H1 (cell line): ENCODE results near the gene FNIP2. TPM values are rescaled to one million over a fixed set of nuclear protein-coding genes. Genes with fewer than 3 reads are reported as not detected.

Source experiments
- CTCF ChIA-PET: fragments of 300-600 bp; sonication (Branson Sonifier 250); formaldehyde crosslinking; loops from one replicate; lab custom pipeline; 2021; ENCODE audit not compliant: partially characterized antibody; lab: Charles Lee
- POLR2A ChIA-PET: fragments of 300-600 bp; sonication (Branson Sonifier 250); formaldehyde crosslinking; loops from one replicate; lab custom pipeline; 2021; ENCODE audit warnings: inconsistent platforms; ENCODE audit not compliant: partially characterized antibody; lab: Charles Lee
- DNase-seq, 2 experiments: peaks; one replicate each; pipeline versions ENCODE4 v3.0.0 to v3.0.0-alpha.2; 2010 to 2022; ENCODE audit warnings: low spot score in 2 of 2, low read depth in 1 of 2, mixed read lengths in 1 of 2
- FAIRE-seq: peaks from 2 replicates; lab custom pipeline; 2011; peaks lifted over from hg19 to GRCh38; lab: Jason Lieb, UNC
- H2AFZ ChIP-seq: 2 replicates; pipeline ENCODE4 v1.8.1; 2012; ENCODE audit warnings: low read length, inconsistent platforms
- H2AK5ac ChIP-seq: 2 replicates; pipeline ENCODE4 v1.6.1; 2013; ENCODE audit warnings: low read depth, low read length
- H2BK120ac ChIP-seq: replicated peaks from 2 replicates; pipeline ENCODE3; 2013; ENCODE audit warnings: low read depth, low read length, inconsistent platforms
- H2BK12ac ChIP-seq: 2 replicates; pipeline ENCODE4 v1.6.1; 2013; ENCODE audit warnings: low read depth, low read length
- H2BK15ac ChIP-seq: 2 replicates; pipeline ENCODE4 v1.6.1; 2013; ENCODE audit warnings: low read length
- H2BK20ac ChIP-seq: 2 replicates; pipeline ENCODE4 v1.6.1; 2013; ENCODE audit warnings: low read length
- H2BK5ac ChIP-seq: 2 replicates; pipeline ENCODE4 v1.6.1; 2013; ENCODE audit warnings: low read depth, low read length
- H3K14ac ChIP-seq: 2 replicates; pipeline ENCODE4 v1.6.1; 2013; ENCODE audit warnings: inconsistent platforms; ENCODE audit not compliant: insufficient read length
- H3K18ac ChIP-seq: 2 replicates; pipeline ENCODE4 v1.6.1; 2013; ENCODE audit warnings: low read length; ENCODE audit errors: extremely low read depth
- H3K23ac ChIP-seq: 2 replicates; pipeline ENCODE4 v1.6.1; 2013; ENCODE audit warnings: inconsistent platforms; ENCODE audit not compliant: insufficient read length
- H3K23me2 ChIP-seq: 2 replicates; pipeline ENCODE4 v1.6.1; 2013; ENCODE audit warnings: low read depth, low read length
- H3K27ac ChIP-seq: 2 replicates; pipeline ENCODE4 v1.6.1; 2011; ENCODE audit warnings: low read depth, low read length, inconsistent platforms
- H3K27me3 ChIP-seq, 4 experiments: replicated peaks in 1 of 4; 1 replicate in 1 of 4; 2 replicates in 3 of 4; pipeline versions ENCODE4 v1.6.1 to v1.8.1; 2011 to 2013; ENCODE audit warnings: low read length in 3 of 4, mild to moderate bottlenecking in 3 of 4, inconsistent platforms in 2 of 4, mixed read lengths in 2 of 4, moderate library complexity in 1 of 4; ENCODE audit not compliant: control insufficient read depth in 3 of 4, insufficient read depth in 3 of 4; ENCODE audit errors: extremely low read depth in 1 of 4
- H3K36me3 ChIP-seq, 4 experiments: 2 replicates each; pipeline versions ENCODE4 v1.6.1 to v1.8.1; 2011 to 2013; ENCODE audit warnings: mild to moderate bottlenecking in 4 of 4, low read length in 3 of 4, moderate library complexity in 2 of 4, control low read depth in 1 of 4, inconsistent platforms in 1 of 4; ENCODE audit not compliant: insufficient read depth in 4 of 4, control insufficient read depth in 2 of 4
- H3K4ac ChIP-seq: replicated peaks from 2 replicates; pipeline ENCODE3; 2013; ENCODE audit warnings: low read length, low read depth, mixed read lengths, inconsistent platforms; ENCODE audit not compliant: insufficient read length
- H3K4me1 ChIP-seq, 4 experiments: replicated peaks in 1 of 4; 1 replicate in 1 of 4; 2 replicates in 3 of 4; pipeline versions ENCODE4 v1.6.1 to v1.8.1; 2011 to 2013; ENCODE audit warnings: low read length in 3 of 4, inconsistent platforms in 2 of 4, mixed read lengths in 1 of 4; ENCODE audit not compliant: insufficient read depth in 4 of 4, control insufficient read depth in 3 of 4
- H3K4me2 ChIP-seq, 2 experiments: 2 replicates each; pipeline versions ENCODE4 v1.6.1 to v1.8.1; 2011 to 2013; ENCODE audit warnings: low read depth in 2 of 2, low read length in 2 of 2, control low read depth in 1 of 2, inconsistent platforms in 1 of 2, mild to moderate bottlenecking in 1 of 2; ENCODE audit not compliant: insufficient read depth in 1 of 2
- H3K4me3 ChIP-seq, 4 experiments: fragments of 200-600, 300-600 bp in 1 of 4; sonication (generic), shearing (Covaris generic), sonication (Bioruptor Twin) in 1 of 4; 2 replicates each; pipeline versions ENCODE4 v1.5.1 to v1.8.1; 2011 to 2016; ENCODE audit warnings: low read length in 4 of 4, low read depth in 3 of 4, control low read depth in 2 of 4, inconsistent platforms in 2 of 4, mild to moderate bottlenecking in 2 of 4, mixed read lengths in 1 of 4, moderate library complexity in 1 of 4; ENCODE audit not compliant: insufficient read depth in 2 of 4; ENCODE audit errors: extremely low read depth in 1 of 4
- H3K56ac ChIP-seq: replicated peaks from 2 replicates; pipeline ENCODE3; 2013; ENCODE audit warnings: low read depth, mild to moderate bottlenecking, mixed read lengths, low read length, inconsistent platforms; ENCODE audit not compliant: insufficient read length
- H3K79me1 ChIP-seq: 2 replicates; pipeline ENCODE4 v1.6.1; 2013; ENCODE audit warnings: low read depth, low read length, control low read depth
- H3K79me2 ChIP-seq, 2 experiments: 2 replicates each; pipeline versions ENCODE4 v1.6.1 to v1.8.1; 2012 to 2013; ENCODE audit warnings: low read length in 2 of 2, mild to moderate bottlenecking in 2 of 2, inconsistent platforms in 1 of 2; ENCODE audit not compliant: insufficient read depth in 2 of 2, control insufficient read depth in 1 of 2
- H3K9ac ChIP-seq, 4 experiments: replicated peaks in 1 of 4; 1 replicate in 1 of 4; 2 replicates in 3 of 4; pipeline versions ENCODE4 v1.6.1 to v1.8.1; 2011 to 2013; ENCODE audit warnings: low read depth in 3 of 4, low read length in 3 of 4, control low read depth in 2 of 4, mild to moderate bottlenecking in 2 of 4, moderate library complexity in 2 of 4, inconsistent platforms in 1 of 4; ENCODE audit errors: extremely low read depth in 1 of 4
- H3K9me3 ChIP-seq, 2 experiments: 2 replicates each; pipeline versions ENCODE4 v1.6.1 to v1.8.1; 2012 to 2013; ENCODE audit warnings: mild to moderate bottlenecking in 2 of 2, moderate library complexity in 2 of 2, control low read depth in 1 of 2, inconsistent platforms in 1 of 2, low read depth in 1 of 2, low read length in 1 of 2, mixed read lengths in 1 of 2; ENCODE audit not compliant: insufficient read depth in 2 of 2
- H4K20me1 ChIP-seq, 2 experiments: replicated peaks in 1 of 2; 2 replicates each; pipeline versions ENCODE3 to v1.8.1; 2011 to 2013; ENCODE audit warnings: inconsistent platforms in 2 of 2, low read length in 2 of 2, mild to moderate bottlenecking in 1 of 2; ENCODE audit not compliant: insufficient read depth in 2 of 2, control insufficient read depth in 1 of 2
- H4K5ac ChIP-seq: 2 replicates; pipeline ENCODE4 v1.6.1; 2013; ENCODE audit warnings: low read length, low read depth, mixed read lengths, inconsistent platforms; ENCODE audit not compliant: insufficient read length
- H4K8ac ChIP-seq: 2 replicates; pipeline ENCODE4 v1.8.0; 2013; ENCODE audit warnings: mild to moderate bottlenecking, moderate library complexity, low read length, inconsistent platforms; ENCODE audit not compliant: insufficient read depth; ENCODE audit errors: extremely low read depth
- H4K91ac ChIP-seq: replicated peaks from 2 replicates; pipeline ENCODE3; 2013; ENCODE audit warnings: low read length, mixed read lengths, inconsistent platforms; ENCODE audit not compliant: insufficient read length
- KDM5A ChIP-seq: fragments of 200-600 bp; IDR thresholded peaks from 2 replicates; pipeline ENCODE4 v1.7.1; 2012; ENCODE audit warnings: mild to moderate bottlenecking, low read length, inconsistent platforms, mixed read lengths
- TEAD4 ChIP-seq: IDR thresholded peaks from 2 replicates; pipeline ENCODE4 v1.6.1; 2012; ENCODE audit warnings: low read depth, low read length, inconsistent platforms, mixed read lengths
- WGBS, 2 experiments: shearing (Covaris generic) in 1 of 2; methylation state at CpG; one replicate each; pipeline versions ENCODE4 v1.1.6 to v1.1.7; 2013 to 2015; ENCODE audit warnings: low lambda C conversion rate in 2 of 2, mixed read lengths in 2 of 2, inconsistent platforms in 1 of 2, low coverage in 1 of 2, missing lambda C conversion rate in 1 of 2; ENCODE audit not compliant: insufficient replicate concordance in 2 of 2, insufficient coverage in 1 of 2, insufficient read length in 1 of 2; ENCODE audit errors: extremely low coverage in 1 of 2, missing lambda C conversion rate in 1 of 2; 5-methylcytosine and 5-hydroxymethylcytosine counted together
- polyA plus RNA-seq, 7 experiments: library from polyadenylated mRNA; depleted of rRNA in 3 of 7; stranded (reverse) in 5 of 7; unstranded in 2 of 7; fragments of >200 nt in 5 of 7; fragments of 200-250 nt in 2 of 7; gene quantifications; 1 replicate in 5 of 7; 2 replicates in 1 of 7; 4 replicates in 1 of 7; pipeline versions ENCODE4 v1.2.1 to v1.2.3, GENCODE V29; 2011 to 2013; ENCODE audit warnings: missing spikeins in 2 of 7, mixed read lengths in 2 of 7
- total RNA-seq: library from RNA; stranded (reverse); fragmentation: NEBNext Ultra II Directional; extraction: Animal tissue kit (Norgen Biotek cat#: 25700); gene quantifications from 2 replicates; pipeline ENCODE4 v1.2.1, GENCODE V29; 2021

The FNIP2 gene
- total and polyA plus RNA-seq, 2 of the 8 experiments (the other 6 are each of a cell fraction or from before 2014, with no cell fraction given) = 4.0 to 13.0 TPM

DNA sequence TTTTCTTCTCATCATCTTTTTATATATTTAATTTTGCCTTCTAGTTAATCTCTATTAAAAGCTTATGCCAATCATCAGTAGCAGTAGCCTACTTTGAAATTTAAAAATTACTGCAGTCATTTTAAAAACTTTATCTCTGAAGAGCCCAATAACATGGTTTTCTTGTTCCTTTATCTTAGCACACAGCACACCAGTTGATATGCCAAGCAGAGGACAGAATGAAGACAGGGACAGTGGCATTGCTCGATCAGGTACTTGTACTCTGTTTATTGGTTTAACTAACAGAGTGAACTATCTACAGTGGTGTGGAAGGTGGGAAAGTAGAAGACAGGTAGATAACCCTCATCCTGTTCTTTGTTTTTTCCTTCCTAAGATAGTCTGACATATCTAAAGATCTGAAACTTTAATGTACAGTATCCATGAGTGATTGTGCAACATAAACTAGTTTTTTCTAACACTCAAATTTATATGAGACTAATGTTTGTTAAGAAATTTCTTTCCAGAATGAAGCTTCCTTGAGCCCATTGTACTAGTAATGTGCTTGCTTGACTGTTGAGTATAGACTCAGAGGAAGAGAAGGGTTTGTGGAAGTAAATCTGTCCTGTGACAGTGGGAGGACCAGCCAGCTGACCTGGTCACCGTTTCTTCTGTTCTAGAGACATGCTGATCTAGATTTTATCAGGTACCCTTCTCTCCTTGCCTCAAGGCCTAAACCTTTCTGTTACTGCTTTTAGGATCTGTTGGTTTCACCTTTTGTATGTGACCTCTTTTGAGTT lies 66.6 kb downstream of the FNIP2 start:
- FAIRE-seq (no peak), DNase-seq (no peak)
- Histone ChIP-seq H3K4me2 (no peak overlapping the region), H2BK20ac (no peak overlapping the region), H3K79me2 (no peaks in the 10 kb centered on the region), H4K5ac (no peak overlapping the region), H3K23ac (no peak overlapping the region), H3K4me3 (no peak overlapping the region), H3K27ac (no peak overlapping the region), H2AK5ac (0 out of 2 replicates have a peak overlapping the region, but pooled peaks have one; percentile 33), H3K18ac (no peak overlapping the region), H3K36me3 (peaks cover 0 to 3% (median 0%) of the 10 kb centered on the region in 4 experiments; a peak in 1 of 8 replicates), H3K23me2 (no peaks in the 10 kb centered on the region), H2AFZ (no peak overlapping the region), H3K4me1 (peaks cover 0 to 3% (median 1%) of the 10 kb centered on the region in 4 experiments; a peak in 2 of 7 replicates), H2BK12ac (no peak overlapping the region; the same call in 1 of the 2 replicates), H2BK15ac (no peak overlapping the region), H3K56ac (no peak overlapping the region), H4K8ac (no peak overlapping the region), H2BK120ac (no peak overlapping the region), H3K27me3 (no peaks in the 10 kb centered on the region), H3K9ac (no peak overlapping the region), H4K91ac (no peak overlapping the region), H3K9me3 (no peaks in the 10 kb centered on the region), H2BK5ac (no peak overlapping the region), H3K14ac (no peak overlapping the region), H3K79me1 (no peaks in the 10 kb centered on the region), H4K20me1 (no peaks in the 10 kb centered on the region), H3K4ac (no peak overlapping the region)
- ChIA-PET POLR2A (interaction anchor here (0.7 kb wide), 1 partner anchor 11 kb away, joined by 3 read pairs; no protein-coding TSS in a partner anchor), CTCF (interaction anchor here (10.1 kb wide), 1 partner anchor 15 kb away, joined by 91 read pairs; no protein-coding TSS in a partner anchor)
- TF ChIP-seq TEAD4 (no peak), KDM5A (no peak)
- 87% methylated on average over 2 of the region's 2 CpGs; no CpG with 5 or more reads in 1 of the 2 experiments for WGBS, 2 experiments
